ENCODE measurements around the gene MTTP. TPM values are rescaled to one million over a fixed set of nuclear protein-coding genes. Genes with fewer than 3 reads are reported as not detected.

MTTP gene
- total RNA-seq, 1 donor from 2014 or later: not detected

- Mint-ChIP-seq H3K4me1 (ENCODE audit: low read depth) (no peaks in the 10 kb centered on the region), H3K9me3 (no peaks in the 10 kb centered on the region), H3K36me3 (ENCODE audit: low read depth) (no peaks in the 10 kb centered on the region), H3K27ac (no peak overlapping the region), H3K4me3 (no peak overlapping the region), H3K27me3 (ENCODE audit: insufficient read depth) (peaks cover 3% of the 10 kb centered on the region)
- intact Hi-C loops (cut with micrococcal nuclease): no loop called here
- DNase-seq (ENCODE audit: low spot score): no peak
Measured at GRCh38 chr4:99651016-99651769, 76.6 kb downstream of the MTTP start.

GRCh38 chr4:99651811-99652485 is 77.3 kb downstream of the MTTP start:
- no peaks in the 10 kb centered on the region for H3K9me3 Mint-ChIP-seq
- no peak for DNase-seq (ENCODE audit: low spot score)
- H3K4me1 Mint-ChIP-seq (ENCODE audit: low read depth): no peaks in the 10 kb centered on the region
- H3K4me3 Mint-ChIP-seq: no peak overlapping the region
- H3K27me3 Mint-ChIP-seq (ENCODE audit: insufficient read depth): peaks cover 3% of the 10 kb centered on the region
- H3K36me3 Mint-ChIP-seq (ENCODE audit: low read depth): no peaks in the 10 kb centered on the region
- no peak overlapping the region for H3K27ac Mint-ChIP-seq
- intact Hi-C loops (cut with micrococcal nuclease): no loop called here

- no peaks in the 10 kb centered on the region for H3K9me3 Mint-ChIP-seq
- H3K27ac Mint-ChIP-seq: no peak overlapping the region
- no peak for DNase-seq (ENCODE audit: low spot score)
- H3K4me1 Mint-ChIP-seq (ENCODE audit: low read depth): no peaks in the 10 kb centered on the region
- peaks cover 3% of the 10 kb centered on the region for H3K27me3 Mint-ChIP-seq (ENCODE audit: insufficient read depth)
- H3K36me3 Mint-ChIP-seq (ENCODE audit: low read depth): no peaks in the 10 kb centered on the region
- intact Hi-C loops (cut with micrococcal nuclease): no loop called here
- H3K4me3 Mint-ChIP-seq: no peak overlapping the region
Measured at GRCh38 chr4:99652596-99653436, 78.2 kb downstream of the MTTP start.

- no peak for DNase-seq (ENCODE audit: low spot score)
- intact Hi-C loops (cut with micrococcal nuclease): no loop called here
- H3K4me3 Mint-ChIP-seq: no peak overlapping the region
- no peaks in the 10 kb centered on the region for H3K36me3 Mint-ChIP-seq (ENCODE audit: low read depth)
- H3K4me1 Mint-ChIP-seq (ENCODE audit: low read depth): no peaks in the 10 kb centered on the region
- H3K27ac Mint-ChIP-seq: no peak overlapping the region
- no peaks in the 10 kb centered on the region for H3K9me3 Mint-ChIP-seq
- peaks cover 3% of the 10 kb centered on the region for H3K27me3 Mint-ChIP-seq (ENCODE audit: insufficient read depth)
Measured at GRCh38 chr4:99653916-99654315, 79.3 kb downstream of the MTTP start.

- intact Hi-C loops (cut with micrococcal nuclease): no loop called here
- H3K4me1 Mint-ChIP-seq (ENCODE audit: low read depth): no peaks in the 10 kb centered on the region
- peaks cover 3% of the 10 kb centered on the region for H3K27me3 Mint-ChIP-seq (ENCODE audit: insufficient read depth)
- H3K9me3 Mint-ChIP-seq: no peaks in the 10 kb centered on the region
- no peak for DNase-seq (ENCODE audit: low spot score)
- no peak overlapping the region for H3K4me3 Mint-ChIP-seq
- no peak overlapping the region for H3K27ac Mint-ChIP-seq
- H3K36me3 Mint-ChIP-seq (ENCODE audit: low read depth): no peaks in the 10 kb centered on the region
Measured at GRCh38 chr4:99654361-99654761, 79.7 kb downstream of the MTTP start.

GRCh38 chr4:99655308-99656081 is 80.9 kb downstream of the MTTP start:
- Mint-ChIP-seq H3K36me3 (ENCODE audit: low read depth) (no peaks in the 10 kb centered on the region), H3K27me3 (ENCODE audit: insufficient read depth) (peaks cover 3% of the 10 kb centered on the region), H3K4me3 (no peak overlapping the region), H3K27ac (no peak overlapping the region), H3K9me3 (no peaks in the 10 kb centered on the region), H3K4me1 (ENCODE audit: low read depth) (no peaks in the 10 kb centered on the region)
- DNase-seq (ENCODE audit: low spot score): no peak
- intact Hi-C loops (cut with micrococcal nuclease): no loop called here

GRCh38 chr4:99657798-99658197 is 83.2 kb downstream of the MTTP start, which contains the start of gene C4orf54:
C4orf54 (minus strand) TSS chr4:99657828; CDS start chr4:99654648, 3,180 bp downstream.
- no peak within 1 kb of the TSS for H3K4me3 Mint-ChIP-seq
- intact Hi-C loops (cut with micrococcal nuclease): no loop called here
- H3K36me3 Mint-ChIP-seq (ENCODE audit: low read depth): no peaks in the 10 kb centered on the region
- H3K27ac Mint-ChIP-seq: no peak within 1 kb of the TSS
- DNase-seq (ENCODE audit: low spot score): no peak
- peaks cover 3% of the 10 kb centered on the region for H3K27me3 Mint-ChIP-seq (ENCODE audit: insufficient read depth)
- no peaks in the 10 kb centered on the region for H3K4me1 Mint-ChIP-seq (ENCODE audit: low read depth)
- no peaks in the 10 kb centered on the region for H3K9me3 Mint-ChIP-seq

GRCh38 chr4:99658666-99659065 is 84.0 kb downstream of the MTTP start:
- DNase-seq (ENCODE audit: low spot score): no peak
- Mint-ChIP-seq H3K27ac (no peak overlapping the region), H3K9me3 (no peaks in the 10 kb centered on the region), H3K4me3 (no peak overlapping the region), H3K36me3 (ENCODE audit: low read depth) (no peaks in the 10 kb centered on the region), H3K4me1 (ENCODE audit: low read depth) (no peaks in the 10 kb centered on the region), H3K27me3 (ENCODE audit: insufficient read depth) (peaks cover 3% of the 10 kb centered on the region)
- intact Hi-C loops (cut with micrococcal nuclease): no loop called here

GRCh38 chr4:99661907-99662306 is 87.3 kb downstream of the MTTP start:
- peaks cover 2% of the 10 kb centered on the region for H3K27me3 Mint-ChIP-seq (ENCODE audit: insufficient read depth)
- H3K9me3 Mint-ChIP-seq: no peaks in the 10 kb centered on the region
- H3K27ac Mint-ChIP-seq: no peak overlapping the region
- H3K4me3 Mint-ChIP-seq: no peak overlapping the region
- no peaks in the 10 kb centered on the region for H3K36me3 Mint-ChIP-seq (ENCODE audit: low read depth)
- intact Hi-C loops (cut with micrococcal nuclease): no loop called here
- DNase-seq (ENCODE audit: low spot score): no peak
- H3K4me1 Mint-ChIP-seq (ENCODE audit: low read depth): no peaks in the 10 kb centered on the region

GRCh38 chr4:99664716-99665115 is 90.1 kb downstream of the MTTP start:
- Mint-ChIP-seq H3K4me1 (ENCODE audit: low read depth) (no peaks in the 10 kb centered on the region), H3K36me3 (ENCODE audit: low read depth) (no peaks in the 10 kb centered on the region), H3K4me3 (no peak overlapping the region), H3K27me3 (ENCODE audit: insufficient read depth) (peaks cover 2% of the 10 kb centered on the region), H3K27ac (no peak overlapping the region), H3K9me3 (no peaks in the 10 kb centered on the region)
- intact Hi-C loops (cut with micrococcal nuclease): no loop called here
- DNase-seq (ENCODE audit: low spot score): no peak

- H3K36me3 Mint-ChIP-seq (ENCODE audit: low read depth): no peaks in the 10 kb centered on the region
- intact Hi-C loops (cut with micrococcal nuclease): no loop called here
- H3K9me3 Mint-ChIP-seq: no peaks in the 10 kb centered on the region
- H3K4me3 Mint-ChIP-seq: no peak overlapping the region
- no peak for DNase-seq (ENCODE audit: low spot score)
- no peaks in the 10 kb centered on the region for H3K4me1 Mint-ChIP-seq (ENCODE audit: low read depth)
- no peak overlapping the region for H3K27ac Mint-ChIP-seq
- H3K27me3 Mint-ChIP-seq (ENCODE audit: insufficient read depth): peaks cover 2% of the 10 kb centered on the region
Measured at GRCh38 chr4:99665983-99666382, 91.4 kb downstream of the MTTP start.

- H3K9me3 Mint-ChIP-seq: peaks cover 16% of the 10 kb centered on the region
- intact Hi-C loops (cut with micrococcal nuclease): no loop called here
- no peak overlapping the region for H3K4me3 Mint-ChIP-seq
- peaks cover 2% of the 10 kb centered on the region for H3K27me3 Mint-ChIP-seq (ENCODE audit: insufficient read depth)
- no peaks in the 10 kb centered on the region for H3K36me3 Mint-ChIP-seq (ENCODE audit: low read depth)
- no peaks in the 10 kb centered on the region for H3K4me1 Mint-ChIP-seq (ENCODE audit: low read depth)
- no peak overlapping the region for H3K27ac Mint-ChIP-seq
- DNase-seq (ENCODE audit: low spot score): no peak
Measured at GRCh38 chr4:99668472-99668871, 93.8 kb downstream of the MTTP start.

Measured in activated T-helper 1 cell treated with anti-CD3 and anti-CD28 coated beads, Interleukin-12 subunit alpha, Interleukin-12 subunit beta, Interleukin-2, Interleukin-4 antibody, amounts not matched to agents 30 ng/mL and 10 ng/mL and 1 ng/mL, durations not matched to agents 14 hours and 24 hours and 36 hours (primary cell).